GM19193 (cell line): ENCODE measurements around the gene LKAAEAR1.

Experiments
- POLR2A ChIP-seq: IDR thresholded peaks from 4 replicates; pipeline ENCODE4 v1.6.1; 2011; ENCODE audit not compliant: insufficient read depth, insufficient read length; ENCODE audit errors: extremely low read depth

The LKAAEAR1 gene

DNA sequence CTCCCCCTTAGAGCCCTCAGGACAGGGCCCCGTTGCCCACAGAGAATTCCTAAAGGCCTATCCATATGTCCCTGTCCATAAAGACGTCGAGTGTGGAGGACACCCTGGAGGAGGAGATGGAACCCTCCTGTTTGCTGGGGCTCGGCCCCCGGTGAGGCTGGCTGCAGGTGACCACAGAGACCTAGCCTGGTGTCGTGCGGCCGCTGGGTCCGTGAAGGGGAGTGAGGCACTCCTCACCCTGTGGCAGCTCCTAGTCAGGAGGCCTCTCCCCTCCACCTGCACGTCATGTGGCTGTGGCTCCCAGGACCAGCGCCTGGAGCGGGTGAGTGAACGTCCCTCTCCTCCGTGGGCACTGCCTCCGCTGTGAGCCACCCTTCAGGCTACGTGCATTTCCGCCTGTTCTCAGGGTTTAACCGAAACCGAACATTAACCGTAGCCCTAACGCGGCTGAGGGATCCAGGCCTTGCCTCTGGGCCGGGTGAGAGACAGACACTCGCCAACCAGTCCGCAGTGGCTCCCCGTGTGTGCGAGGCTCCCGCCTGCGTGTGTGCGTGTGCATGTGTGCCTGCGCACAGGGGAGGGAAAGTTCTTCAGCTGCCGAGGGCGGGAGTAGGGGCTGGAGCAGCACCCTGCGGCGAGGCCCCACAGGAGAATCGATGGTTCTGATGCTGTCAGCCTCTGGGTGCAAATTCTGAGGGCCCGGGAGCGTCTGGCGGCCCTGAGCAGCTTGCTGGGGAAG is 27.1 kb downstream of the LKAAEAR1 start:
- TF ChIP-seq POLR2A = no peak

DNA sequence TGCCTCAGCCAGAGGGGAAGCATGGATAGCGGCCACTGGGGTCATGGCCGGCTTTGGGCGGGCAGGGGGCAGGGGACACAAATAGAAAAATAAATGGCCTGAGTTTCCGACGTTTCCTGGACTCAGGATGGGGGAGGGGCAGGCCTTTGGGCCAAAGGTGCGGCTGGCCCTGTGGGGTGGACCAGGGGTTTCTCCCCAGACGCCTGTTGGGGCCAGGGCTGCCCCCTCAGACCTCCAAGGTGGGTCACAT is 27.6 kb downstream of the LKAAEAR1 start:
- TF ChIP-seq POLR2A = no peak

DNA sequence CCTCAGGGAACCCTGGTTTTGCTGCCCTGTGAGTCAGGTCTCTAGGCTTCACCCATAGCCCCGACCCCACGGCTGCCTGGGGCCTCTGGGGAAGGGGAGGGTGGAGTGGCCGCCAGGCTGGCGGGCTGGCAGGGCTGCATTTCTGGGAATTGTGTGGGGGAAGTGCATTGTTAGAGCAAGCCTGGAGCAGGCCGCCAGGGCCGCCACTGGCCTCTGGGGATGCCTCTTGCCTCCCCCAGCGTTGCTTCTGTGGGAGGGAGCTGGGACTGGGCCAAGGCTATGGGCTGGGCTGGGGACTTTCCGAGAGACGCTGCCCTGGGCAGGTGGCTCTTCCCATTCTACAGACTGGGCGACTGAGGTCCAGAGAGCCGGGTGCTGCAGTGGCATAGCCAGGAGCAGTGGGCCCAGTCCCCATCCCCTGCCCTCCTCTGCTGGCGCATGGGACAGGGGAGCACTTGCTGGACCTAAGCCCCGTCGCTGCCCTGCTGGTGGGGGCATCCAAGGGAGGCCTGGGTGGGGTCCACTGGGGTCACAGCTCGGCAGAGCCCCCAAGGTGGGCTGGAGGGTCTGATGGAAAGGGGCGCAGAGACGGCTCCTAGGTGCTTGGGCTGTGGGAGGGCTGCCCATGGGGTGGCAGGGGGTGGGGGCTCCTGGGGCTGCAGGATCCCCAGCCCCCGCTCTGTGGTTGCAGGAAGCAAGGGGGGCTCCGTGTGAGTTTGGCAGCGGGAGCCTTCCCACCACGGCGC is 28.1 kb downstream of the LKAAEAR1 start:
- TF ChIP-seq POLR2A = no peak

DNA sequence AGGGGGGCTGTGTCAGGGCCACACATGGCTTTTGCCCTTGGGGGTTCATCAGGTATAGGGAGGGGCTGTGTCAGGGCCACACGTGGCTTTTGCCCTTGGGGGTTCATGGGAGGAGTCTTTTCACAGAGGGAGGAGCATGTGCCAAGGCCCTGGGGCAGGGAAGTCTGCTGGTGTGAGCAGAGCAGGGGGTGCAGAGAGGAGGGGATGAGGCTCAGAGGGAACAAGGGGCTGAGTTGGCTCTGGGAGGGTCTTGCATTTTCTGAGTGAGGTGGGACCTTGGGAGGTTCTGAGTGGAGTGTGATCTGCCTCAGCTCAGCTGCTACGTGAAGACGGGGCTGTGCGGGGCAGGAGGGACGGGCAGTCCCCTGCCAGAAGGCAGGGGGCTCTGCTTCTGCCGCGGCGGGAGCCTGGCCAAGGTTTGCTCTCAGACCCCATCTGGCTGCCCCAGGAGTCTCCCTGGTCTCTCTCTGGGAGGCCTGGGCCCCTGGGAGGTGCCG is 28.8 kb downstream of the LKAAEAR1 start:
- no peak for TF ChIP-seq POLR2A

DNA sequence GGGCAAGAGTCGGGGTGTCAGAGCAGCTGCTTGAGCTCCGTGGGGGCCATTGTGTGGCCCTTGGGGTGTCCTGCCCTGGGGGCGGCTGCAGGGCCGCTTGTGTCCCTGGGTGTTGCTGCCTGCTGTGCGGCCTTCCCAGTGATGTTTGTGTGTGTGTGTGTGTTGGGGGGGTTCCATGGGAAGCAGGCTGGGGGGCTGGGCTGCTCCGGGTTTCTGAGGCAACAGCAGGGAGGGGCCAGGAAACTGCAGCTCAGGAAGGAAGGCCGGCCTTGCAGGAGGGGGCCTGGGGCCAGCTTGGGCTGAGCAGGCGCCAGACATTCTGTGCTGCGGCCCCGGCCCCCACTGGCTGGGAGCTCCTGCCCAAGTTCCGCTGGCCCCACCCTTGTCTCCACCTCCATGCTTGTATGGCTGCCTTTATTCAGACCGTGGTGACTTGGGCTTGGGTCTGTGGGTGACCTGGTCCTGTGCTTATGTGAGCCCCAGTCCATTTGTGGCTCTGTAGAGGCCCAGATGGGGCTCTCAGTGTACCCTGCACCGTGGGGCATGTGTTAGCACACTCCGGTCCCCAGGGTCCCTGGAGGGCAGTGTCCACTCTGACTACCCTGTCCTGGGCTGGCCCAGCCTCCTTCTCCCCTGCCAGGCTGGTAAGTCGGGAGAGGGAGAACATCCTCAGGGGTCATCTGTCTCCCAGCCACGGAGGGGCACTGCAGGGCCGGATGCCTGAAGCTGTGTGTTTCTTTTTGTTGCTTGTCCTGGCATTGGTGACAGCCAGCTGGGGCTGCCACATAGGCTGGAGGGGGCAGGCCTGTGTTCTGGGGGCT is 30.1 kb downstream of the LKAAEAR1 start:
- TF ChIP-seq POLR2A = no peak

DNA sequence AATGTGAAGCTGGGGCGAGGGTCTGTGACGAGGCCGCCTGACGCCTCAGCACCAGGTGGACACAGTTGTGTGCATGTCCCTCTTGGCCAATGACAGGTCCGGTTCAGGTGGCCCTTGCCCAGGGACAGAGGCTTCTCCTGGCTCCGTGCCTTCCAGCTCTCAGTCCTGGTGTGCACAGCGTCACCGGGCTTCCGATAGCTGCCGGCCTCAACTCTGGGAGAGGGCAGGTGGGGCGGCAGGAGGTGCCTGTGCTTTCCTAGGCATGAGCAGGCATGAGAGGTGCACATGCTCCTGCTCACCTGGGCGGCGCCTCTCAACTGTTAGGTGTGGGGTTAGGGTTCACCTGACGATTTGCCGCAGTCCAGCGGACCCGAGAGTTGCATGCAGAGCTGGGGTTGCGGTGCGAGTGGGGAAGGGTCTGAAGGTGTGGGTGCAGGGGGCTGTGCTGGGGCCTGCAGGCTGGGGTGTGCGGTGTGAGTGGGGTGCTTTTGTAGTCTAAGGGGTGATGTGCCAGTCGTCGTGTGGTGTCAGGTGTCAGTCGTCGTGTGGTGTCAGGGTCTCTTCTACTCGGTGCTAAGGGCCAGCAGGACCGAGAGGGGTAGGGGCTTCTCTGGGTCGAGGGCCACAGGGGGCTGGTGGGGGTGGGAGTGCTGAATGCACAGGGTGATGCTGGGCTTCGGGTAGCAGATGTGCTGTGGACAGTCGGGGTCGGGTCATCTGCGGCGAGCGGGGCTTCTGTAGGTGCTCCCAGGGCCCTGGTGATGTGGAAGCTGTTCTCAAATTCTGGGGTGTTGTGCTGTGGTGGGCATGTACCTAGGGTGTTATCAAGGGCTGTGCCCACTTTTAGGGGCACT is 31.0 kb downstream of the LKAAEAR1 start:
- no peak for TF ChIP-seq POLR2A

DNA sequence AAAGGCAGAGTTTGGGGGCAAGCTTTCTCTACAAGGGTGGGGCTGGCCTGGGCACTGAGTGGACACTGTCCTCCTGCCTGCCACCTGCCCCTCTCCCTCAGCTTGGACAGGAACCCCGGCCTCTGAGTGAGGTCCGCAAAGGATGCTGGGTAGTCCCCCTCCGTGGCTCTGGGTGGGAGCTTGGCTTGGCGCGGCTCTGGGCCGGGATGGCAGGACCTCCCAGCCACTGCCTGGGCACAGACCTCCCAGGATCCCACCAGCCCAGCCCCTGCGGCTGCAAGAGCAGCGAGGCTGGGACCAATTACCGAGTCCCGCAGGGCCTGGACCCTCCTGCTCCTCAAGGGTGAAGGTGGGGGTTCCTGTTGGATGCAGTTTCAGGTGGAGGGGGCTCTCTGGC is 31.9 kb downstream of the LKAAEAR1 start:
- no peak for TF ChIP-seq POLR2A

DNA sequence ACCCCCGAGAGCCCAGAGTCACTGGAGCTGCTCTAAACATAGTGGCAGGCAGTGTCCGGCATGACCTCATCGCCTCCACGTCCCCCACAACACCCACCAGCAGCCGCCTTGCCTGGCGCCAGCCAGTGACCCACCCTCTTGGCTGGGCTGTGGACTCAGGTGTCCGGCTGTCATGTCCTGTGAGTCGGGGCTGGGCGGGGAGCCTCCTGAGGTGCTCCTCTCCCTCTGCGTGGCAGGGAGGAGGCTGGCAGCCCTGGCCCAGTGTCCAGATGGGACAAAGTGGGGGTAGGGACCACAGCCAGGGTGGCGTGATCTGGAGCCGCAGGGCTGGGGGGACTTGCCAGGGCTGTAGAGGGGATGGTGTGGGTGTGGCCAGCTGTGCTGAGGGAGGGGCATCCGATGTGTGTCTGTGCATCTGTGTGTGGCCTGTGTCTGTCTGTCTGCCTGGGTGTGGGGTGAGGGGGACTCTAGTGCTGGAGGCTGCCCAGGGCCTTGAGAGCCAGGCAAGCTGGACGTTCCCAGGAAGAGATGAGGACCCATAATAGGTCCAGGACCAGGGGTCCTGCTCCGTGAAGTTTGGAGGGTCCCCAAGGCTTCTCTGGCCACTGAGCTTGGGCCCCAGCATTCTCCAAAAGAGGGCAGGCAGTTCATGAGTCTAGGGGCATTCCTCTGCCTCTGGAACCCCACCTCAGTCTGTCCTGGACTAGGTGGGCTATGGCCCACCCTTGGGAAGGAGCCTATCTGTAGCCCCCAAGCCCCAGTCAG is 32.5 kb downstream of the LKAAEAR1 start:
- TF ChIP-seq POLR2A = no peak

DNA sequence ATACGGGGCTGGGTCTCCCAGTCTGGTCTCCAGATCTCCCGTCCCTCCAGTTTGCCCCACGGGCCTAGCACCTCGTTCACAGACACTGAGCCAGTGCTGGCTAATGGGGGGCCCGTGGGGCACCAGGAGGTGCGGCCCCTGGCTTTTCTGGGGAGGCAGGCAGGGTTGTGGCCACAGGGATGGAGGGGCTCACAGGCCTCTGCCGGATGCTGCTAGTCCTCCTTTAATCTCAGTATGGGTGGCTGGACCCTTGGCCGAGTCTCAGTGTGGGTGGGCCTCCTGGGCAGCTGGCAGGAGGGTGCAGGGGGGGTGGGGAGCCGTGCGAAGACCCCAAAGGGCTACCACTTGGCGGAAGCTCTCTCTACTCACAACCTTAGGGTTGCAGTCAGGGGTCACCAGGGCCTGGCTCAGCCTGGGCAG is 33.2 kb downstream of the LKAAEAR1 start:
- TF ChIP-seq POLR2A = no peak

DNA sequence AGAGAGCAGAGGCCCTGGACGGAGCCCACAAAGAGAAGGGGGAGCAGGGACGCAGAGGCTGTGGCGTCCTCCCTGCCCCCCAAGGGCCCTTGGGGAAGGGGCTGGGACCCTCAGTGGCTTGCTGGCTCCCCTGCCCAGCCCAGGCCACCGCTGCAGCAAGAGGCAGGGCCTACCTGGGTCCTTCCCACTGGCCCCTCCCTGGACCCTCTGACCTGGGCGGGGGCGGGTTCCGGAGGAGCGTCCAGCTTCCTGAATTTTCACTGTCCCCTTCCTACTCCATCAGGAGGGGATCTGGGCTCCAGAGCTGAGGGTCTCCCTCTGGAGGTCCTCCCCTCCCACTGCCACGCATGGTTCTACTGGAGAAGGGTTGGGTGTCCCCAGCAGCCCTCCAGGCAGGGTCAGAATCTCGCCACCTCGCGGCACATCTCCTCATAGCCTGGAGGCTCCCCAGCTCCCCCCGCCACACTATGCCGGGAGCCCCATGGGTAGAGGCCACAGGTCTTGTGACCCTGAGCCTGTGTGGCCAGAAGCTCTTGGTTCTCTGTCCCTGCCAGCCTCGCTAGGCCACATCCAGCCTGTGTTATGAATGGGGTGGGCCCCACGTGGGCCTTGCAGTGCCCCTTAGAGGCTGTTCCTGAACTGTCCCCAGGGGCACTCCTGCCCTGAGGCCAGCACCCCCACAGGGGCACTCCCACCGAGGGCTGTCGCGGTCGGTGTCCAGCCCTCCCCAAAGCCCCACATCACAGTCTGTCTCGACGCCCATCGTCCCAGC is 33.8 kb downstream of the LKAAEAR1 start:
- no peak for TF ChIP-seq POLR2A

DNA sequence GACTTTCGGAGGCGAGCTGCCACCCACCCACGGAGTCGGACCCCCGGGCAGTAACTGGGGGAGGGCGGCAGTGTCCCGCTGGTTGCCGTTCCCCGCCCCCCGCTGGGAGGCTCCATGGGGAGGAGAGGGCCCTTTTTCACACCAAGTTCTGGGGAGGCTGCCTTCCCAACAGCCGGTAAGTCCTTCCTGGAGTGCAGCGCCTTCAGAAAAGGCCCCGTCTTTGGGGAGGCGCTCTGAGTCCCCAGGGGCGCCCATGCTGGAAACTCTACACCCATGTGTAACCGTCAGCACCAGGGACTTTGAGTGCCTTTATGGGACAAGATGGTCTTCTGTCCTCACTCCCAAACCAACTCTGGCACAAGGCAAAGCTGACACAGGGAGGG is 34.3 kb downstream of the LKAAEAR1 start:
- no peak for TF ChIP-seq POLR2A

DNA sequence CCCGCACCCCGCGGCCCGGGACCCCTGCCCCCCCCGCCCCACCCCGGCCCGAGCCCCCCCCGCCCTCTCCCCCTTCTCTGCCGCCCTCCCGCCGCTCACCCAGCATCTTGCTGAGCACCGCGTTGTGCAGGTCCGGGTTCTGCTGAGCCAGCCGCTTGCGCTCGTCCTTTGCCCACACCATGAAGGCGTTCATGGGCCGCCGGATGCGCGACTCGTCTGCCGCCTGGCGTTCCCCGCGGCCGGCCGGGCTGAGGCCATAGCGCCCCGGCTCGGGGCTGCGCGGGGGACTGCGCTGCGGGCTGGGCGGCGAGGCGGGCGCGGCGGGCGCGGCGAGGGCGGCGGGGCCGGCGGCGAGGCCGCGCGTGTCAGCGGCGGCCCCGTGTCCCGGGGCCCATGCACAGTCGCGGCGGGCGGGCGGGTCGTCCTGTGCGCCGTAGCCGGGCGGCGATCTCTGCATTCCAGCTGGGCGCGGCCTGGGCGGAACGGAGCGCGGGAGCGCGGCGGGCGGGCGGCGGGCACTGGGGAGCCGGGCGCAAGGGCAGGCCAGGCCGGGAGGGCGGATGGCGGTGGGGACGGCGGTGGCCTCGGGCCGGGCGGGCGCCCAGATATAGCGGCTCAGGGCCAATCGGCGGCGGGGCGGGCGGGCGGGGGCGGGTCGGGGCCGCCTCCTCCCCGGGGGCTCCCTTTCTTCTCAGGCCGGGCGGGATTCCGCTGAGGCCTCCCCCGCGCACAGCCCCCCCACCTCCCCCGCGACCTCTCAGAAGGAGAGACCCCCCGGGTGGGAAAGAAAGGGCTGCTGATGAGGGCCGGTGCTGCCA is 34.9 kb downstream of the LKAAEAR1 start, which contains the start of gene SOX18:
TSS of gene SOX18 (minus strand) at position 580 of the 818 bp plus-strand sequence. CDS start at position 457, 123 bp downstream.
- no peak for TF ChIP-seq POLR2A
